Coronary artery (tissue), 2 donors: Measurements from ENCODE around the gene DTHD1.
A peak's percentile ranks its signal among the peaks of the same experiment; 100 is the strongest.

Source experiments
- DNase-seq: peaks from one replicate; pipeline ENCODE4 v3.0.0-alpha.2; 2017; ENCODE audit warnings: low spot score
- H3K27ac ChIP-seq, 2 donors: fragments of 200-600 bp; sonication (generic); one replicate each; pipeline ENCODE4 v1.5.1; 2016 to 2019
- H3K4me3 ChIP-seq: fragments of 200-600 bp; sonication (generic); 2 replicates; pipeline ENCODE4 v1.5.1; 2016; ENCODE audit warnings: mild to moderate bottlenecking, moderate library complexity
- CTCF ChIP-seq: fragments of 200-600 bp; sonication (generic); IDR thresholded peaks from one replicate; pipeline ENCODE4 v1.5.1; 2019; ENCODE audit warnings: antibody characterized with exemption

The DTHD1 gene

DNA sequence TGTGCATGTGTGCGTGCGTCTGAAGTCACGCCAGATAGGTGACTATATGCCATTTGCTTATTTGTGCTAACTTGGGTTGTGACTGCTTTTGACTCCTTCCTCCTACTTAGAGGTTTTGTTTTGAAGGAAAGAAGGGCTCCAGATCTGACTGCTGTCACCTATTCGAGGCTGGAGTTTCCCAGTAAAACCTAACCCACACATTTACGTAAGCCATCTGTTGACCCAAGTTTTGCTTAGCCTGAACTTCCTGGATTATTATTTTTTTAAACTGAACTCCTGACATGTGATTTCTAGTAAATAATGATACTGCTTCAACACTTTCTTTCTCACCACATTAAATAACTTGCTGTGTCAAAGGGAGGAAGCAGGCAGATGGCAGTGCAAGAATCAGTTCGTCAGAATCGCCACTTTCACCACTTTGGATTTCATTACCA lies 41.5 kb downstream of the DTHD1 start:
- no peak for DNase-seq

GRCh38 chr4:36323816-36324419 lies 42.5 kb downstream of the DTHD1 start:
- DNase-seq: no peak
- Histone ChIP-seq H3K27ac (no peak overlapping the region), H3K4me3 (no peak overlapping the region)
- TF ChIP-seq CTCF: no peak

More for the DNA sequence above, 41.5 kb downstream of the DTHD1 start:
- Histone ChIP-seq H3K4me3 (no peak overlapping the region), H3K27ac (peak overlapping the region in 1 of 2 donors; percentile 13)
- TF ChIP-seq CTCF: no peak

DNA sequence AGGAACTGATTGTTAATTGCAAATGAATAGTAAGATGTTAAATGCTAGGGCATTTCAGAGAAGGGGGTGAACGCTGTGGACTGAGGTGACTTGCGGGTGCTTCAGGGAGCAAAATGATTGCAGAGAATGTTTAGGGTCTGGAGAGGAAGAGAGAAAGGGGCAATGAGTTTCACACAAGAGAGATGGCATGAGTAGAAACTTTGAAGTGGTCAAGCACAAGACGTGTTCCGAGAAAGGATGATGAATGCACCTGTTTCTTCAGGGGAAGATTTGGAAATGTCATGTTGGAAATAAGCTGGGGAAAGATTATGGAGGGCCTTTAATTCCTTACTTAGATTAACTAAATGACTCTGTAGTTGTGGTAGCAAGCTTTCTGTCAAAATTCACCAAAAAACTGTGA lies 43.4 kb downstream of the DTHD1 start:
- H3K4me3 ChIP-seq: no peak overlapping the region
- H3K27ac ChIP-seq: no peak overlapping the region
- no peak for TF ChIP-seq CTCF
- DNase-seq: no peak

- H3K4me3 ChIP-seq: no peak overlapping the region
- TF ChIP-seq CTCF: no peak
- no peak for DNase-seq
- H3K27ac ChIP-seq: no peak overlapping the region
Observed at GRCh38 chr4:36325499-36325898, 44.1 kb downstream of the DTHD1 start.

GRCh38 chr4:36325926-36326325 lies 44.5 kb downstream of the DTHD1 start:
- no peak for DNase-seq
- Histone ChIP-seq H3K4me3 (no peak overlapping the region), H3K27ac (no peak overlapping the region)
- TF ChIP-seq CTCF: no peak

GRCh38 chr4:36326476-36327029 lies 45.1 kb downstream of the DTHD1 start:
- Histone ChIP-seq H3K27ac (no peak overlapping the region), H3K4me3 (no peak overlapping the region)
- no peak for TF ChIP-seq CTCF
- DNase-seq: no peak

- TF ChIP-seq CTCF: no peak
- H3K27ac ChIP-seq: no peak overlapping the region
- no peak overlapping the region for H3K4me3 ChIP-seq
- no peak for DNase-seq
Observed at GRCh38 chr4:36327400-36327799, 46.0 kb downstream of the DTHD1 start.
